ENCODE results near the gene KIT.

The KIT gene

GRCh38 chr4:54712206-54712605 is 54.4 kb downstream of the KIT start:
- Histone ChIP-seq H3K36me3 (ENCODE audit: control insufficient read depth, insufficient read depth, low read length) (no peaks in the 10 kb centered on the region), H3K4me1 (no peaks in the 10 kb centered on the region)
- no peak for TF ChIP-seq CTCF (IDR thresholded peaks at IDR 0.05)

GRCh38 chr4:54714631-54715030 is 56.9 kb downstream of the KIT start:
- Histone ChIP-seq H3K9me3 (ENCODE audit: control insufficient read depth, low read length) (no peaks in the 10 kb centered on the region), H3K4me3 (ENCODE audit: low read depth, low read length) (no peak overlapping the region), H2AFZ (no peak overlapping the region), H3K27ac (no peak overlapping the region), H3K4me2 (ENCODE audit: low read length) (no peak overlapping the region), H3K79me2 (no peaks in the 10 kb centered on the region), H3K4me1 (no peaks in the 10 kb centered on the region), H3K9ac (no peak overlapping the region), H3K27me3 (ENCODE audit: control insufficient read depth, insufficient read depth, low read length) (no peaks in the 10 kb centered on the region), H3K36me3 (ENCODE audit: control insufficient read depth, insufficient read depth, low read length) (no peaks in the 10 kb centered on the region)
- TF ChIP-seq CTCF (IDR thresholded peaks at IDR 0.05), result no peak

More at GRCh38 chr4:54712206-54712605, 54.4 kb downstream of the KIT start:
- no peaks in the 10 kb centered on the region for H3K9me3 ChIP-seq (ENCODE audit: control insufficient read depth, low read length)
- H3K4me2 ChIP-seq (ENCODE audit: low read length), result no peak overlapping the region
- H3K27me3 ChIP-seq (ENCODE audit: control insufficient read depth, insufficient read depth, low read length), result no peaks in the 10 kb centered on the region
- no peak overlapping the region for H3K9ac ChIP-seq
- no peaks in the 10 kb centered on the region for H3K79me2 ChIP-seq
- H3K27ac ChIP-seq, result no peak overlapping the region
- H2AFZ ChIP-seq, result no peak overlapping the region
- no peak overlapping the region for H3K4me3 ChIP-seq (ENCODE audit: low read depth, low read length)

GRCh38 chr4:54716478-54717065 is 58.8 kb downstream of the KIT start:
- Histone ChIP-seq H3K36me3 (ENCODE audit: control insufficient read depth, insufficient read depth, low read length) (no peaks in the 10 kb centered on the region), H3K9me3 (ENCODE audit: control insufficient read depth, low read length) (no peaks in the 10 kb centered on the region), H3K9ac (no peak overlapping the region), H3K4me1 (no peaks in the 10 kb centered on the region), H2AFZ (no peak overlapping the region), H3K4me3 (ENCODE audit: low read depth, low read length) (no peak overlapping the region), H3K27ac (no peak overlapping the region), H3K79me2 (no peaks in the 10 kb centered on the region), H3K4me2 (ENCODE audit: low read length) (no peak overlapping the region), H3K27me3 (ENCODE audit: control insufficient read depth, insufficient read depth, low read length) (no peaks in the 10 kb centered on the region)
- no peak for TF ChIP-seq CTCF (IDR thresholded peaks at IDR 0.05)

- Histone ChIP-seq H3K4me2 (ENCODE audit: low read length) (no peak overlapping the region), H3K4me3 (ENCODE audit: low read depth, low read length) (no peak overlapping the region), H3K36me3 (ENCODE audit: control insufficient read depth, insufficient read depth, low read length) (no peaks in the 10 kb centered on the region), H3K4me1 (no peaks in the 10 kb centered on the region), H3K9me3 (ENCODE audit: control insufficient read depth, low read length) (no peaks in the 10 kb centered on the region), H2AFZ (no peak overlapping the region), H3K27ac (no peak overlapping the region), H3K27me3 (ENCODE audit: control insufficient read depth, insufficient read depth, low read length) (no peaks in the 10 kb centered on the region), H3K9ac (no peak overlapping the region), H3K79me2 (no peaks in the 10 kb centered on the region)
- TF ChIP-seq CTCF (IDR thresholded peaks at IDR 0.05), result no peak
Observed at GRCh38 chr4:54717694-54718093, 59.9 kb downstream of the KIT start.

GRCh38 chr4:54719378-54719777 is 61.6 kb downstream of the KIT start:
- Histone ChIP-seq H3K27me3 (ENCODE audit: control insufficient read depth, insufficient read depth, low read length) (no peaks in the 10 kb centered on the region), H3K9ac (no peak overlapping the region), H3K36me3 (ENCODE audit: control insufficient read depth, insufficient read depth, low read length) (no peaks in the 10 kb centered on the region), H3K4me1 (no peaks in the 10 kb centered on the region), H3K4me2 (ENCODE audit: low read length) (no peak overlapping the region), H3K79me2 (no peaks in the 10 kb centered on the region), H3K9me3 (ENCODE audit: control insufficient read depth, low read length) (no peaks in the 10 kb centered on the region), H3K27ac (no peak overlapping the region), H3K4me3 (ENCODE audit: low read depth, low read length) (no peak overlapping the region), H2AFZ (no peak overlapping the region)
- TF ChIP-seq CTCF (IDR thresholded peaks at IDR 0.05), result no peak

Data from parathyroid adenoma (tissue), 2 donors.